ENCODE results near the gene RPS16.
A peak's percentile ranks its signal among the peaks of the same experiment; 100 is the strongest.

Gene RPS16

DNA sequence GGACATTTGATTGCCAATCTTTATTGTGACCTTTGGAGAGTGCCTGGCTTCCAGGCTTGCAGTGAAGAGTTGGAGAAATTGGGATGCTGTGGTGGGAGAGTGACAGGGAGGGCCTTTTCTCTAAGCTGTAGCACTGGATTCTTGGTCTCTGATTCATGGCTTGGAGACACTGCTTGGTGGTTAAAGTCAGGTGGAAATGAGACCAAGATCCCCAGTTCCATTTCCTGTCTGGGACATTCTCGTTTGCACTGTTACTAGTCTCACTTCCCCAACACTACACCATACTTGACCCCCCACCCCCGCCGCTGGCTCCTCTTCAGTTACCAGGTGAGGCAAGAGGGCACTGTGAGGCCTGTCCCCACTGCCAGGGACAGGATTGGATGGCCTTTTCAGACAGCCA is 12.5 kb upstream of the RPS16 start:
- no peak for DNase-seq

GRCh38 chr19:39446365-39447084 is 10.8 kb upstream of the RPS16 start:
- no peak for DNase-seq

- peak; percentile 100 for DNase-seq
Measured at GRCh38 chr19:39445196-39446111, 9.7 kb upstream of the RPS16 start, which contains the start of gene SUPT5H. Gene SUPT5H, plus strand, starts transcription at chr19:39445582. Its CDS starts 309 bp downstream, at chr19:39445891.

DNA sequence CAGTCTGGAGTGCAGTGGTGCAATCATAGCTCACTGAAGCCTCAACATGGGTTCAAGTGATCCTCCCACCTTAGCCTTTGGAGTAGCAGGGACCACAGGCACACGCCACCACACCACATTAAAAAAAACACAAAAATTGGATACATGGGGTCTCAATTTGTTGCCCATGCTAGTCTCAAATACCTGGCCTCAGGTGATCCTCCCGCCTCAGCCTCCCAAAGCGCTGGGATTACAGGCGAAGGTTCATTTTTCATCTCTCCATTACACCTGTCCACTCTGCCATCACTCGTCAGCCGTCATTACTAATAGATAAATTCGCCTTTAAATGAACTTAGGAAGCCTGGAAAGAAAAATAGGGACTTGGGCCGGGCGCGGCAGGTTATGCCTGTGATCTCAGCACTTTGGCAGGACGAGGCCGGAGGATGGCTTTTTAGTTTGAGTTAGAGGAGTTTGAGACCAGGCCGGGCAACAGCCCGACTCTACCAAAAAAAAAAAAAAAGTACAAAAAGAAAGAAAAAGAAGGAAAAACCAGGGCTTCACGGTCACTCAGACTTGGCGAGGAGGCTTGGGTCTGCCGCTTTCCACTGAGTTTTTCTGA is 8.9 kb upstream of the RPS16 start:
- no peak for DNase-seq

- DNase-seq: no peak
Measured at GRCh38 chr19:39438270-39438934, 2.7 kb upstream of the RPS16 start.

DNA sequence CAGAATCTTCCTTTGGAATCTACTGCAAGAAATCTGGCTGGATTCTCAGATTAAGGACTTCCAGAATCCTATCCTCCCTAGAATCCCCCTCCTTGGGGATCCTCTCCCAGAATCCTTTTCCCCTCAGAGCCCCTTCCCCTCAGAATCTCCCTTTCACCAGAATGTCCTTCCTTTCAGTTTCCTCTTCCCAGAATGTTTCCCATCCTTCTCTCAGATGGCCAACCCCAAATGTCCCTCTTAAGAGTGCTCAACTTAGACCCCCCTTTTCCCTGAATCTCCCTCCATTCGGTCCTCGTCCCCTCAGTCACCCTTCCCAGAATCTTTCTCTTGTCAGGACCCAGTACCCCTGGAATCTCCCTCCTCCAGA is 584 bp upstream of the RPS16 start:
- no peak for DNase-seq

- no peak for DNase-seq
Measured at GRCh38 chr19:39434123-39435076, 1.3 kb downstream of the RPS16 start.

GRCh38 chr19:39433480-39434079 is 2.2 kb downstream of the RPS16 start:
- DNase-seq: no peak

DNA sequence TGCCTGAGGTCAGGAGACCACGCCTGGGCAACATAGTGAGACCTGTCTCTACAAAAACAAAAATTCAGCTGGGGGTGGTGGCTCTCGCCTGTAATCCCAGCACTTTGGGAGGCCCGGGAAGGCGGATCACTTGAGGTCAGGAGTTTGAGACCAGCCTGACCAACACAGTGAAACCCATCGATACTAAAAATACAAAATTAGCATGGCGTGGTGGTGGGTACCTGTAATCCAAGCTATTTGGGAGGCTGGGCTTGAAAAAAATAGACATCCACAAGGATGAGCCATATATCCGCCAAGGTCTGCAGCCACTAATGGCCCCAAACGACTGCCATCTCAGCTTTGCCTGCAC is 3.1 kb downstream of the RPS16 start:
- no peak for DNase-seq

DNA sequence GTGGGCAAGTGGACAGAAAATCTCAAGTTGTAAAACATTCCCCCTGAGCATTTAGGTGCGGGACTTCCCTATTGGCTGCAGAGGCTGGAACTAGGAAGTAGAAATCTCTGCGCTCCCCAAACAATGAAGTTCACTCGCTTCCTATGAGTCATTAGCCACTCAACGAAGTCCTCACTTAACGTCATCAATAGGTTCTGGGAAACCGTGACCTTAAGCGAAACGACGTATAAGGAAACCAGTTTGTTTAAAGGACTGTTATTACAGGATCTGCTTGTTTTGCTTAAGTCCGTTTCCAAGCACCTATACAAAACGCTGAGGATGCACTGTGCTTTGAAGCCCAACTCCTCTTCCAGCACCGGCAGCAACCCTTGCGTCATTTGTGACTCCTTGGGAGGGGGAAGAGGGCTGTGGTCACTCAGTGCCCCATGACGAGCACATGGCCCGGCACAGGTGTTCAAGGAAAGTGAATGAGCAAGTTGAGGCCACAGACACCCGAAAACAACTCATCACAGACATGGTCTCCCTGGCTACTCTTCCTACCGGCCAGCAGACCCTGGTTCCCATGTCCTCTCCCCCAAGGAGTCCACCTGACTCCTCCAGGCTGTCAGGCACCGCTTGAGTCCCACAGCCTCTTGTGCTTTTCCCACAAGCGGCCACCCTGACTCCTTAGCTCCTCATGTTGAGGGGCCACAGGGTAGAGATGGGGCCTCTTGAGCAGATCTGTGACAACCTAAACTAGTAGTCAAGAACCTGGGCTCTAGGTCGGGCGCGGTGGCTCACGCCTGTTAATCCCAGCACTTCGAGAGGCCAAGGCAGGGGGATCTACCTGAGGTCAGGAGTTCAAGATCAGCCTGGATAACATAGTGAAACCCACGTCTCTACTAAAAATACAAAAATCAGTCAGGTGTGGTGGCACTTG is 4.8 kb downstream of the RPS16 start:
- no peak for DNase-seq

GRCh38 chr19:39428283-39429112 is 7.3 kb downstream of the RPS16 start:
- DNase-seq: no peak

DNA sequence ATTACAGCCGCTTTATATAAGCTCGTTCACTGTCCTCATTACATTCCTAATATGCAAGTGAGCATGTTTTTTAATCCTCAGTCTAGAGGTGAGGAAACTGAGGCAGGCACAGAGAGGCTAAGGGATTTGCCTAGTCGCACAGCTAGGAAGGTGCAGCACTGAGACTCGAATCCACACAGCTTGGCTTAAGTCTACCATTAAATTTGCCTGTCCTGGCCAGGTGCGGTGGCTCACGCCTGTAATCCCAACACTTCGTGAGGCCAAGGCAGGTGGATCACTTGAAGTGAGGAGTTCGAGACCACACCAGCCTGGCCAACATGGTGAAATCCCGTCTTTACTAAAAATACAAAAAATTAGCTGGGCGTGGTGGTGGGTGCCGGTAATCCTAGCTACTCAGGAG is 8.0 kb downstream of the RPS16 start:
- no peak for DNase-seq

- no peak for DNase-seq
Measured at GRCh38 chr19:39426170-39426569, 9.6 kb downstream of the RPS16 start.

- DNase-seq: no peak
Measured at GRCh38 chr19:39425744-39426143, 10.0 kb downstream of the RPS16 start.

DNA sequence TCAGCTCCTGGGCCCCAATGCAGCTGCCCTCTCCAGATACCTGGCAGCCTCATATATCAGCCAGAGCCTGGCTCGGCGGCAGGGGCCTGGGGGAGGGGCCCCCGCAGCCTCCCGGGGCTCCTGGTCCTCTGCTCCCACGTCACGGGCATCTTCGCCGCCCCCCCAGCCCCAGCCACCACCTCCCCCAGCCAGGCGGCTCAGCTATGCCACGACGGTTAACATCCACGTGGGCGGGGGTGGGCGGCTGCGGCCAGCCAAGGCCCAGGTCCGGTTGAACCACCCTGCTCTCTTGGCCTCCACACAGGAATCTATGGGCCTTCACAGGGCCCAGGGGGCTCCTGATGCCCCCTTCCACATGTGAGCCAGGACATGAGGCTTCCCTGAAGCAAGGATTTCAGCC is 10.8 kb downstream of the RPS16 start:
- no peak for DNase-seq

DNA sequence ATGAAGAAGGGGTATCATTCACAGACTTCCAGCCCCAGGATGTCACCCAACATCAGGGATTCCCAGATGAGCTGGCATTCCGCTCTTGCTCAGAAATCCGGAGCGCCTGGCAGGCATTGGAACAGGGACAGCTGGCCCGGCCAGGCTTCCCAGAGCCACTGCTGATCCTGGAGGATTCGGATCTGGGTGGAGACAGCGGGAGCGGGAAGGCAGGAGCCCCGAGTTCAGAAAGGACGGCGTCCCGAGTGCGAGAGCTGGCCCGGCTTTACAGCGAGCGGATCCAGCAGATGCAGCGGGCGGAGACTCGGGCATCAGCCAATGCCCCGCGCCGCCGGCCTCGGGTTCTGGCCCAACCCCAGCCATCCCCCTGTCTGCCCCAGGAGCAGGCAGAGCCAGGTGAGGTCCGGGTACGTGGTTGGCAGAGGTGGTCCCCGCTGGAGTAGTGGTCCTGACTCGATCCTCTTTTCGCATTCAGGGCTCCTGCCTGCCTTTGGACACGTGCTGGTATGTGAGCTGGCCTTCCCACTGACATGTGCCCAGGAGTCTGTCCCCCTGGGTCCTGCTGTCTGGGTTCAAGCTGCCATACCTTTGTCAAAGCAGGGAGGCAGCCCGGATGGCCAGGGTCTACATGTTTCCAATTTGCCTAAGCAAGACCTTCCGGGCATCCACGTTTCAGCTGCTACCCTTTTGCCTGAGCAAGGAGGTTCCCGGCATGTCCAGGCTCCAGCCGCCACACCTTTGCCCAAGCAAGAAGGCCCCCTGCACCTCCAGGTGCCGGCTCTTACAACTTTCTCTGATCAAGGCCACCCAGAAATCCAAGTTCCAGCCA is 12.3 kb downstream of the RPS16 start:
- DNase-seq: no peak

DNA sequence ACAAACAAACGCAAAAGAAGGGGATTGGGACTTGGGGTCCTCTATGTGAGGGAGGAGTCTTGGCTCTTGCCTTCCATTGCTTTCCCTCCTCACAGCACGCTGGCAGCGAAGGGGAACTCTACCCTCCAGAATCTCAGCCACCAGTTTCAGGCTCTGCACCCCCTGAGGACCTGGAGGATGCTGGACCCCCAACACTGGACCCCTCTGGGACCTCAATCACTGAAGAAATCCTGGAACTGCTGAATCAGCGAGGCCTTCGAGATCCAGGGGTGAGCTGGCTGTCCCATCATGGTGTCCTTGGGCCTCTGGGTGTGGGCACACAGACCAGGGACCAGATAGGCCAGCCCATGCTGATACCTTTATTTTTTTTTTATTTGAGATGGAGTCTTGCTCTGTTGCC is 13.7 kb downstream of the RPS16 start:
- DNase-seq: no peak

DNA sequence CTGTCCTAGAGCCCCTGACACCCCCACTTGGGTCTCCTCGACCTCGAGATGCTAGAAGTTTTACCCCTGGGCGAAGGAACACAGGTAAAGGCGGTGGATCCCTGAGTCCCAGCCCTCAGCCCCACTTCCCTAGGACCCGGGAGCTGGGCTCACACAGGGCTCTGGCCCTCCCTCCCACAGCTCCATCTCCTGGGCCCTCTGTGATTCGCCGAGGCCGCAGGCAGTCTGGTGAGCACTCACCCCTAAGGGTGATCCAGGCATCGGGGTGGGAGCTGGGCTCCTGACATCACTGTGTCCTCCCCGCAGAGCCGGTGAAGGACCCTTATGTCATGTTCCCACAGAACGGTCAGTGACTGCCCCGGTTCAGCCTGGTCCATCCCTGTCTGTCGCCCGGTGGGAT is 15.0 kb downstream of the RPS16 start:
- DNase-seq: no peak

- DNase-seq: no peak
Measured at GRCh38 chr19:39419003-39419402, 16.7 kb downstream of the RPS16 start.

Measured in NCI-H345 (cell line).